ENCODE results near the gene OR4A16.

Gene OR4A16

GRCh38 chr11:55342901-55343300, at the start of gene OR4A16:
TSS of gene OR4A16 (plus strand) at chr11:55343201. CDS start at chr11:55343201, 0 bp downstream.
- in situ Hi-C loops (cut with MboI; ENCODE audit: low sequenced_read_pairs) = no loop called here

GRCh38 chr11:55324500-55324899, 18.5 kb upstream of the OR4A16 start:
- in situ Hi-C loops (cut with MboI; ENCODE audit: low sequenced_read_pairs) = no loop called here

- in situ Hi-C loops (cut with MboI; ENCODE audit: low sequenced_read_pairs) = no loop called here
These were observed 2.3 kb downstream of the OR4A16 start for GRCh38 chr11:55345306-55345705.

GRCh38 chr11:55349032-55349431, 6.0 kb downstream of the OR4A16 start:
- in situ Hi-C loops (cut with MboI; ENCODE audit: low sequenced_read_pairs) = no loop called here

- in situ Hi-C loops (cut with MboI; ENCODE audit: low sequenced_read_pairs) = no loop called here
These were observed 14.7 kb downstream of the OR4A16 start for GRCh38 chr11:55357560-55358184.

- in situ Hi-C loops (cut with MboI; ENCODE audit: low sequenced_read_pairs) = no loop called here
These were observed 24.7 kb downstream of the OR4A16 start, which contains the start of gene OR4A15 for GRCh38 chr11:55367674-55368073. TSS of gene OR4A15 (plus strand) at chr11:55367974. CDS start at chr11:55367974, 0 bp downstream.

Measured in HL-60/S4 (cell line).